HepG2 (cell line): ENCODE results near the gene TCFL5. TPM values are rescaled to one million over a fixed set of nuclear protein-coding genes. Genes with fewer than 3 reads are reported as not detected.

Experiments
- GATA4 ChIP-seq: sonication (generic); IDR thresholded peaks from 2 replicates; pipeline ENCODE4 v1.6.1; 2016; ENCODE audit warnings: antibody characterized with exemption, low read depth, borderline replicate concordance
- IKZF4 ChIP-seq: sonication (generic); formaldehyde crosslinking; IDR thresholded peaks from 2 replicates; pipeline ENCODE4 v1.5.1; 2020; ENCODE audit warnings: borderline replicate concordance, mild to moderate bottlenecking, low read depth, missing genetic modification reagents; ENCODE audit errors: not compliant biosample characterization
- KLF16 ChIP-seq, 2 experiments: sonication (generic) in 1 of 2; formaldehyde crosslinking in 1 of 2; IDR thresholded peaks; 2 replicates each; pipeline versions ENCODE4 v1.6.1 to v1.8.0; 2016 to 2023; ENCODE audit warnings: missing genetic modification reagents in 2 of 2, missing compliant biosample characterization in 1 of 2
- RAD21 ChIP-seq: fragments of 450-650 bp; formaldehyde crosslinking; IDR thresholded peaks from 2 replicates; pipeline ENCODE4 v1.5.0; 2020; ENCODE audit warnings: mild to moderate bottlenecking
- THAP11 ChIP-seq: IDR thresholded peaks from 2 replicates; pipeline ENCODE4 v1.6.1; 2016; ENCODE audit warnings: missing biosample characterization, missing genetic modification reagents
- ZBTB7A ChIP-seq: sonication (generic); formaldehyde crosslinking; IDR thresholded peaks from 2 replicates; pipeline ENCODE4 v1.8.0; 2022; ENCODE audit warnings: mild to moderate bottlenecking, missing genetic modification reagents
- ZC3H4 ChIP-seq: sonication (generic); formaldehyde crosslinking; IDR thresholded peaks from 2 replicates; pipeline ENCODE4 v1.4.0; 2020; ENCODE audit warnings: missing genetic modification reagents, borderline replicate concordance
- ZNF160 ChIP-seq: sonication (generic); formaldehyde crosslinking; IDR thresholded peaks from 2 replicates; pipeline ENCODE4 v1.8.0; 2022; ENCODE audit warnings: mild to moderate bottlenecking, inconsistent platforms, missing genetic modification reagents
- ZNF264 ChIP-seq: sonication (generic); formaldehyde crosslinking; IDR thresholded peaks from 2 replicates; pipeline ENCODE4 v1.4.0; 2020; ENCODE audit warnings: missing genetic modification reagents
- ZNF644 ChIP-seq: IDR thresholded peaks from 2 replicates; pipeline ENCODE4 v1.6.1; 2016; ENCODE audit warnings: low read depth
- polyA plus RNA-seq, 8 experiments: library from polyadenylated mRNA; depleted of rRNA in 3 of 8; stranded (reverse) in 7 of 8; unstranded in 1 of 8; fragments of >200 nt; fragmentation: Illumina TruSeq in 4 of 8; extraction: Trizol in 4 of 8; gene quantifications; 2 replicates each; pipeline versions ENCODE4 v1.2.1 to v1.2.3, GENCODE V29; 2011 to 2016; ENCODE audit warnings: low read depth in 4 of 8, missing spikeins in 1 of 8, mixed read lengths in 1 of 8; ENCODE audit not compliant: insufficient read depth in 1 of 8
- total RNA-seq, 5 experiments: library from RNA; depleted of rRNA; stranded (reverse); fragments of >200 nt; fragmentation: Illumina TruSeq; extraction: Trizol; gene quantifications; 2 replicates each; pipeline ENCODE4 v1.2.3, GENCODE V29; 2016; ENCODE audit warnings: low read depth in 1 of 5
- TF ChIP-seq, protein P1 (sequence below): fragments of 450-650 bp; IDR thresholded peaks from 2 replicates; pipeline ENCODE4 v1.6.1; 2017; ENCODE audit warnings: mild to moderate bottlenecking
- TF ChIP-seq, protein P2 (sequence below): sonication (generic); formaldehyde crosslinking; conservative IDR thresholded peaks from 2 replicates; pipeline ENCODE4 v1.4.0; 2020; ENCODE audit warnings: missing genetic modification reagents
- TF ChIP-seq, protein P3 (sequence below): sonication (generic); formaldehyde crosslinking; IDR thresholded peaks from 2 replicates; pipeline ENCODE4 v1.4.0; 2020; ENCODE audit warnings: missing genetic modification reagents
- TF ChIP-seq, protein P4 (sequence below): sonication (generic); formaldehyde crosslinking; IDR thresholded peaks from 2 replicates; pipeline ENCODE4 v1.5.0; 2020; ENCODE audit warnings: mild to moderate bottlenecking, low read depth, missing genetic modification reagents, borderline replicate concordance
- TF ChIP-seq, protein P5 (sequence below): sonication (generic); formaldehyde crosslinking; IDR thresholded peaks from 2 replicates; pipeline ENCODE4 v1.8.0; 2022; ENCODE audit warnings: low read depth, missing genetic modification reagents
- TF ChIP-seq, protein P6 (sequence below): sonication (generic); formaldehyde crosslinking; IDR thresholded peaks from 2 replicates; pipeline ENCODE4 v1.4.0; 2020; ENCODE audit warnings: missing genetic modification reagents, borderline replicate concordance

Gene TCFL5
- total and polyA plus RNA-seq, 2 of the 13 experiments (the other 11 are each of a cell fraction or from before 2014, with no cell fraction given), result 14.8 to 20.0 TPM

DNA sequence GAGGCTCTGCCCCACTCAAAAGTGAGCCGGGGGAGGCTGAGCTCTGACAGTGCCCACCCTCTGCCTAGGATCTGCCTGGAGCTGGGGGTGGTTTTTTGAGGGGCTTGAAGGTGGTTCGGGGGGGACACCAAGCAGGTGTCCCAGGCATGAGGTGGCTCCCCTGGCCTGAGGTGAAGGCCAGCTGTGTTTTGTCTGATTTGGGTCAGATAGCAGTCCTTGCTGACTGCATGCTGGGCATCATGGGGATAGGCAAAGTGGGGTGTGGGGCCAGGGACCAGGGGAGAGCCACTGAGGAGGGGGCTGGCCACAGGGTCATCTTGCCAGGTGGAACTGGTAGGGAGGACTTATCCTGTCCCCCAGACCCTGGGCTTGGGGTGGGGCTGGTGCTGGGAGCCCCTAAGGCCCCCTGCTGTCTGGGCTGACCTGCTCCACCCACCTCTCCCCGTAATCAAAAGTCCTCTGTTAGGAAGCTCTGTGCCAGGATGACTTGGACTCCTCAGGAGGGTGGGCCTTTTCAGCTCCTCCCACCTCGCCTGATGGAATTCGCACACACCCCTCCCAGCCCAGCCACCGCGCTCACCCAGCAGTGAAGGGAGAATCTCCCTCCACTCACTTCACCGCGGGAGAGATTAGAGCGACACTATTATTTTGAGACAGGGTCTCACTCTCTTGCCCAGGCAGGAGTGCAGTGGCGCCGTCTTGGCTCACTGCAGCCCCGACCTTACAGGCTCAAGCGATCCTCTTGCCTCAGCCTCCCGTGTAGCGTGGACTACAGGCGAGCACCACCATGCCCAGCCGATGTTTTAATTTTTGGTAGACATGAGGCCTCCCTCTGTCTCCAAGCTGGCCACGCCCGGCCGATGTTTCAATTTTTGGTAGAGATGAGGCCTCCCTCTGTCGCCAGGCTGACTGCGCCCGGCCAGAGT lies 46.3 kb downstream of the TCFL5 start (continued):
- TF ChIP-seq ZBTB7A (CRISPR knock-in tag) (no peak), RAD21 (CRISPR knock-in tag) (no peak; the same call in none of the 2 replicates), KLF16 (CRISPR knock-in tag; IDR thresholded peaks at IDR 0.05) (peak in 1 of 2 experiments; percentile 54; a peak in 2 of 4 replicates), ZNF644 (CRISPR knock-in tag) (no peak), GATA4 (0 out of 2 replicates have a peak, but pooled peaks have one; percentile 18), ZNF160 (CRISPR knock-in tag) (no peak), ZNF264 (CRISPR knock-in tag) (no peak), IKZF4 (CRISPR knock-in tag) (no peak), ZC3H4 (CRISPR knock-in tag) (no peak), THAP11 (CRISPR knock-in tag) (0 out of 2 replicates have a peak, but pooled peaks have one; percentile 12)
- TF ChIP-seq, protein P1, sequence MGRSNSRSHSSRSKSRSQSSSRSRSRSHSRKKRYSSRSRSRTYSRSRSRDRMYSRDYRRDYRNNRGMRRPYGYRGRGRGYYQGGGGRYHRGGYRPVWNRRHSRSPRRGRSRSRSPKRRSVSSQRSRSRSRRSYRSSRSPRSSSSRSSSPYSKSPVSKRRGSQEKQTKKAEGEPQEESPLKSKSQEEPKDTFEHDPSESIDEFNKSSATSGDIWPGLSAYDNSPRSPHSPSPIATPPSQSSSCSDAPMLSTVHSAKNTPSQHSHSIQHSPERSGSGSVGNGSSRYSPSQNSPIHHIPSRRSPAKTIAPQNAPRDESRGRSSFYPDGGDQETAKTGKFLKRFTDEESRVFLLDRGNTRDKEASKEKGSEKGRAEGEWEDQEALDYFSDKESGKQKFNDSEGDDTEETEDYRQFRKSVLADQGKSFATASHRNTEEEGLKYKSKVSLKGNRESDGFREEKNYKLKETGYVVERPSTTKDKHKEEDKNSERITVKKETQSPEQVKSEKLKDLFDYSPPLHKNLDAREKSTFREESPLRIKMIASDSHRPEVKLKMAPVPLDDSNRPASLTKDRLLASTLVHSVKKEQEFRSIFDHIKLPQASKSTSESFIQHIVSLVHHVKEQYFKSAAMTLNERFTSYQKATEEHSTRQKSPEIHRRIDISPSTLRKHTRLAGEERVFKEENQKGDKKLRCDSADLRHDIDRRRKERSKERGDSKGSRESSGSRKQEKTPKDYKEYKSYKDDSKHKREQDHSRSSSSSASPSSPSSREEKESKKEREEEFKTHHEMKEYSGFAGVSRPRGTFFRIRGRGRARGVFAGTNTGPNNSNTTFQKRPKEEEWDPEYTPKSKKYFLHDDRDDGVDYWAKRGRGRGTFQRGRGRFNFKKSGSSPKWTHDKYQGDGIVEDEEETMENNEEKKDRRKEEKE, result no peak
- TF ChIP-seq, protein P2, sequence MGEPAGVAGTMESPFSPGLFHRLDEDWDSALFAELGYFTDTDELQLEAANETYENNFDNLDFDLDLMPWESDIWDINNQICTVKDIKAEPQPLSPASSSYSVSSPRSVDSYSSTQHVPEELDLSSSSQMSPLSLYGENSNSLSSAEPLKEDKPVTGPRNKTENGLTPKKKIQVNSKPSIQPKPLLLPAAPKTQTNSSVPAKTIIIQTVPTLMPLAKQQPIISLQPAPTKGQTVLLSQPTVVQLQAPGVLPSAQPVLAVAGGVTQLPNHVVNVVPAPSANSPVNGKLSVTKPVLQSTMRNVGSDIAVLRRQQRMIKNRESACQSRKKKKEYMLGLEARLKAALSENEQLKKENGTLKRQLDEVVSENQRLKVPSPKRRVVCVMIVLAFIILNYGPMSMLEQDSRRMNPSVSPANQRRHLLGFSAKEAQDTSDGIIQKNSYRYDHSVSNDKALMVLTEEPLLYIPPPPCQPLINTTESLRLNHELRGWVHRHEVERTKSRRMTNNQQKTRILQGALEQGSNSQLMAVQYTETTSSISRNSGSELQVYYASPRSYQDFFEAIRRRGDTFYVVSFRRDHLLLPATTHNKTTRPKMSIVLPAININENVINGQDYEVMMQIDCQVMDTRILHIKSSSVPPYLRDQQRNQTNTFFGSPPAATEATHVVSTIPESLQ, result no peak
- TF ChIP-seq, protein P3, sequence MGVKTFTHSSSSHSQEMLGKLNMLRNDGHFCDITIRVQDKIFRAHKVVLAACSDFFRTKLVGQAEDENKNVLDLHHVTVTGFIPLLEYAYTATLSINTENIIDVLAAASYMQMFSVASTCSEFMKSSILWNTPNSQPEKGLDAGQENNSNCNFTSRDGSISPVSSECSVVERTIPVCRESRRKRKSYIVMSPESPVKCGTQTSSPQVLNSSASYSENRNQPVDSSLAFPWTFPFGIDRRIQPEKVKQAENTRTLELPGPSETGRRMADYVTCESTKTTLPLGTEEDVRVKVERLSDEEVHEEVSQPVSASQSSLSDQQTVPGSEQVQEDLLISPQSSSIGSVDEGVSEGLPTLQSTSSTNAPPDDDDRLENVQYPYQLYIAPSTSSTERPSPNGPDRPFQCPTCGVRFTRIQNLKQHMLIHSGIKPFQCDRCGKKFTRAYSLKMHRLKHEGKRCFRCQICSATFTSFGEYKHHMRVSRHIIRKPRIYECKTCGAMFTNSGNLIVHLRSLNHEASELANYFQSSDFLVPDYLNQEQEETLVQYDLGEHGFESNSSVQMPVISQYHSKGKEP (CRISPR knock-in tag), result no peak
- TF ChIP-seq, protein P4, sequence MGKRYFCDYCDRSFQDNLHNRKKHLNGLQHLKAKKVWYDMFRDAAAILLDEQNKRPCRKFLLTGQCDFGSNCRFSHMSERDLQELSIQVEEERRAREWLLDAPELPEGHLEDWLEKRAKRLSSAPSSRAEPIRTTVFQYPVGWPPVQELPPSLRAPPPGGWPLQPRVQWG (CRISPR knock-in tag), result no peak
- TF ChIP-seq, protein P5, sequence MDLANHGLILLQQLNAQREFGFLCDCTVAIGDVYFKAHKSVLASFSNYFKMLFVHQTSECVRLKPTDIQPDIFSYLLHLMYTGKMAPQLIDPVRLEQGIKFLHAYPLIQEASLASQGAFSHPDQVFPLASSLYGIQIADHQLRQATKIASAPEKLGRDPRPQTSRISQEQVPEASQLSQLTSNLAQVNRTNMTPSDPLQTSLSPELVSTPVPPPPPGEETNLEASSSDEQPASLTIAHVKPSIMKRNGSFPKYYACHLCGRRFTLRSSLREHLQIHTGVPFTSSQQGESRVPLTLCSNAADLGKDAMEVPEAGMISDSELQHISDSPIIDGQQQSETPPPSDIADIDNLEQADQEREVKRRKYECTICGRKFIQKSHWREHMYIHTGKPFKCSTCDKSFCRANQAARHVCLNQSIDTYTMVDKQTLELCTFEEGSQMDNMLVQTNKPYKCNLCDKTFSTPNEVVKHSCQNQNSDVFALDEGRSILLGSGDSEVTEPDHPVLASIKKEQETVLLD (CRISPR knock-in tag), result no peak
- TF ChIP-seq, protein P6, sequence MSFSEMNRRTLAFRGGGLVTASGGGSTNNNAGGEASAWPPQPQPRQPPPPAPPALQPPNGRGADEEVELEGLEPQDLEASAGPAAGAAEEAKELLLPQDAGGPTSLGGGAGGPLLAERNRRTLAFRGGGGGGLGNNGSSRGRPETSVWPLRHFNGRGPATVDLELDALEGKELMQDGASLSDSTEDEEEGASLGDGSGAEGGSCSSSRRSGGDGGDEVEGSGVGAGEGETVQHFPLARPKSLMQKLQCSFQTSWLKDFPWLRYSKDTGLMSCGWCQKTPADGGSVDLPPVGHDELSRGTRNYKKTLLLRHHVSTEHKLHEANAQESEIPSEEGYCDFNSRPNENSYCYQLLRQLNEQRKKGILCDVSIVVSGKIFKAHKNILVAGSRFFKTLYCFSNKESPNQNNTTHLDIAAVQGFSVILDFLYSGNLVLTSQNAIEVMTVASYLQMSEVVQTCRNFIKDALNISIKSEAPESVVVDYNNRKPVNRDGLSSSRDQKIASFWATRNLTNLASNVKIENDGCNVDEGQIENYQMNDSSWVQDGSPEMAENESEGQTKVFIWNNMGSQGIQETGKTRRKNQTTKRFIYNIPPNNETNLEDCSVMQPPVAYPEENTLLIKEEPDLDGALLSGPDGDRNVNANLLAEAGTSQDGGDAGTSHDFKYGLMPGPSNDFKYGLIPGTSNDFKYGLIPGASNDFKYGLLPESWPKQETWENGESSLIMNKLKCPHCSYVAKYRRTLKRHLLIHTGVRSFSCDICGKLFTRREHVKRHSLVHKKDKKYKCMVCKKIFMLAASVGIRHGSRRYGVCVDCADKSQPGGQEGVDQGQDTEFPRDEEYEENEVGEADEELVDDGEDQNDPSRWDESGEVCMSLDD (CRISPR knock-in tag), result peak; percentile 44; the same call in 1 of the 2 replicates
